GM21360 (cell line): ENCODE results near the gene MET.
A peak's percentile ranks its signal among the peaks of the same experiment; 100 is the strongest.

Experiments
- ATAC-seq: cut with Tn5 transposase; IDR thresholded peaks from one replicate; pipeline ENCODE4 v1.9.1; 2021; ENCODE audit warnings: mild to moderate bottlenecking, moderate library complexity; ENCODE audit not compliant: unreplicated experiment

The MET gene

DNA sequence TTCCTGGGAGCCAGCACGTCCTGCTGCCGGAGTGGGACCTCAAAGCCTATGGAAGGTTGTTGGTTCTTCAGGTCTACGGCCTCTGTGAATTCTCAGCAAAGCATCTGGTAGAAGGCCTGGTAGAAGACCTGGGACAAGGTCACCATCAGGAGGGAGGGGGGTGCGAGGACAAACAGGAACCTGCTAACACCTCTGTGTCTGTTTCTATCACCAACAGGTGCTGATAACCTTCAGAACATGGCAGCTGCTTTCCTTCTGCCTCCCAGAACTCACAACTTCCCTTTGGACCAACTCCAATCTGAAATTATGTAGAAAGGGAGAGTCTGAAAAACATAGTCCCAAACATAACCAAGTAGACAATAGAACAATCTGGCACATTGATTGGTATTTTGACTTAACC lies 8.3 kb upstream of the MET start:
- ATAC-seq, result no peak

DNA sequence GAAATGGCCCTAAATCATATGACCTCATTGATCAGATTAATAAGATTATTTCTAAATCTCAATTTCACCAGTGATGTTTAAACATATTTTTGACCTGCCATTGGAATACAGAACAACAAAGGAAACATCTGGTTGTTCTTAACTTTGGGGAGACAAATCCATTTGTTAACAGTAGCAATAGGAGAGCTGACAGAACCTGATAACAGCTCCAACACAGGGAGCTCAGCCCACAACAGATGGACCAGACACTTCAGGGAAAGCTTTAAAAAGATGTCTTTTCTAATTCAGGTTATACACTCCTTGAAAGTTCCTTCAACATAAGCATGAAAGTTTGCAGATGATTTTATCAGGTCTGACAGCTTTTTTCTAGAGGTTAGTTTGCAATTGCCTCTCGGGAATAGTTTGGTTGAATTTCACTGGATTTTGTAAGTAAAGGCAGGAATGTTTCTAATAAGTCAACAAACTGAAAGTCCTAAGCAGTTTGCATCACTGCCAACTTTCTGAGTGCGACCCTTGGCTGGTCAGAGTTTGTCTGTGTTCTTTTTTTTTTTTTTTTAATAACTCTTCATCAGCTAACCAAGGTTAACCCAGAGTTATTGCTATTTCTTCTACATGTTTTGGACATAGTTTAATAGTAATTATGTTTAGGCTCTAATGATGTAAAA lies 6.5 kb upstream of the MET start:
- ATAC-seq, result no peak

DNA sequence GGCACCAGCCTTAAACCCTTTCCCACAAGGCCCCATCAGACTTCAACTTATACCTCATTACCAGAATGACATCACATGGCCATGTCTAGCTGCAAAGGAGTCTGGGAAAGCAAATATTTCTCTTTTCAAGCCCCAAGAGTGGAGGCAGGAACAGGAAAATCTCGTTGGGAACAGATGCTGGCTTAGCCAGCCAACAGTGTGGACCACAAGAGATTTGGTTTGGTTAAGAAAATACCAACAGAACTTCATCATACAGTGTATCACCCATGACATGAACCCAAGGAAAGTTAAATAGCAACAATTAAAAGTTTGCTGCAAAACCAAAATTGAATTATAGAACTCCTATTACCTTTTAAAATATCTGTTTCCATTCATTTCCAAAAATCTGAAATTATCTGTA lies 2.2 kb upstream of the MET start:
- no peak for ATAC-seq

DNA sequence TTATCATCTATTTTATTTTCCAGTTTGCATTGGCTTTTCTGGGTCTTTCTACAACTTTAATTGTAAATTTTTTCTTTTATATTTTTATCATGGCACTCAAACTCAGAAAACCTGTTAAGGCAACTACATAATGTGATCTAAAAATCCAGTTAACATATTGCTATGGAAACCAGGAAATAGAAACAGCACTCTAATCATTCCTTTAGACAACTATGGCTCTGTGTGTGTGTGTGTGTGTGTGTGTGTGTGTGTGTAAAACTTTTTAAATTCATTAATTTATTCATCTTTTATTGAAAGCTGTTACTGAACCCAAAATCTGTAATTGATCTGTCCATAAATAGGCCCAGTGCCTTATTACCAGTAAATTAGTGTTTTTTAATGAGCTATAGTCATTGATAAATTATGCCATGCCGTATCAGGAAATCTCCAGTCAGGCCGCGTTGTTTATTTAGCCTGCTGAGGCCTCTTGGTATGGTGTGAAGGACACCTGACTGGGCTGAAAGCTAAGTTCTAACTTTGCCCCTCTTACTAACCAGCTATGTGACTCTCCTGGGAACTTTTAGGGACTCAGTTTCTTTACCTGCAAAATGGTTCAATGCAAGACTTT lies 1.5 kb upstream of the MET start:
- no peak for ATAC-seq

DNA sequence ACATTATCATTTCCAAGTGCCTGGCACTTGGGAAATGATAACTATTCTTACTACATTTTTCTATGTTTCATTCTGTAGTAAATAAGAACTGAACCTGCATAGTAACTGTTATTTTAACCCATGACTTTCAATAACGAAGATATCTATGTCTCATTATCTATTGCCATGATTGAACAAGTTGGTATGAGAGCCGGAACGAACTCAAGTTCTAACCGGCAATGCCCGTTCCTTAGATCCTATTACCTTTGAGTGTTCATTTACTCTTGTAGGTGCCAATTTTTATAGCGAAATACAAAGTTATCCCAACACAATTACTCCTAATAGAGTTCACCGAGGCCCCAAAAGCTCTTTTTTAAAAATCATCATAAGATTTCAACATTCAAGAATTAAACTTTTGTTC lies 885 bp upstream of the MET start:
- ATAC-seq, result no peak

DNA sequence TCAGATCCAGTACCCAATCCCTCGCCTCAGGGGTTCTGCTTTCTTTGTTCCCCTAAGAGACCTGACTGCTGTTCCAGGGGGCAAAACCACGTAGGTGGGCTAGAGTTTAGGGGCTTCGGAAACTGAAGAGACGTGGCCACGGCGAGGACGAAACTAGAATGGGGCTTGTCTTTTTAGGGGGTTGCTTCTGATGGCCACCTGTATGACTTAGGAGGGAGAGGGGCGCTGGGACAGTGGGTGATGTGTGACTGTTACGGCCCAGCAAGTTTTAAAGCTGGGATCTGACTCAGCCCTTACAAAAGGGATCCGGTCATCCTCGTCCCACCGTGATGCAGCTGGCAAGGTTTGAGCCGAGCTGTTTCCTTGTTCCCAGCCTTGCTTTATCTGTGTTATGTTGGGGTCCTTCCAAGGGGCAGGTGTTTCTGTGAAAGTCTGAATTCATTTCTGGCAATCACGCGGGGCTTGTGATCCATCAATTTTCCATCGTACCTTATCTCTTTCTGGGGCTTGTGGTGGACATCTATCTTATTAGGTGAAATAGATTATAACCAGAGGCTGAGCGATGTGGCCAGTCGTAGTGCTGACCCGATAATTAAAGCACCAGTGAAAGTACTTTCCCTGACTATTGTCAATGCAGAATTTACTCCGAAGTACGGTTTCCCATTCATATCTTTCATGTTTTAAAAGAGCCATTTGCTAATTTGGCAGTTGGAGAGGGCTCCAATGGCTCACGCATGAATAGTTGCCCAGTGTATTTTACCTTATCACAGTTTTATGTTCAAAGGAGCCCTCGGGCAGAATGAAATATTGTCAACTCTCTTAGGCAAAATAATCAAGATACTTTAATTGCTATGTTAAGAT lies 830 bp downstream of the MET start:
- ATAC-seq, result no peak

DNA sequence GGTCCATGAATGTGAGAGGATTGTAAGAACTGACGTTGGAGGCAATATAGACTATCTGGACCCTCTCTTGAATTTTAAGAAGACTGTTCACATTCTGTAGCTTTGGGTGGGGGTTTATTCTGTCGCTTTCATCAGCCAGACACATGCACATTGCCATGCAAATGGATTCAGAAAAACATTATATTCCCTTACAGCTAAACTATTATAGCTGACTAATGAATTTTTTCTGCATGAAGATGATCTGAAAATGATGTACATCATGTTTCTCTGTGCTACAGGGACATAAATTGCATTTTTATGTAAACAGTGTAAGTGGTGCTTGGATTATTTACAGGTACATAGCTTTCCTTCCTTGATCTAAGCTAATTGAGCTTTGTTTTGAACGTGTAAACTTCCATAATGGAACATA lies 1.5 kb downstream of the MET start:
- no peak for ATAC-seq

DNA sequence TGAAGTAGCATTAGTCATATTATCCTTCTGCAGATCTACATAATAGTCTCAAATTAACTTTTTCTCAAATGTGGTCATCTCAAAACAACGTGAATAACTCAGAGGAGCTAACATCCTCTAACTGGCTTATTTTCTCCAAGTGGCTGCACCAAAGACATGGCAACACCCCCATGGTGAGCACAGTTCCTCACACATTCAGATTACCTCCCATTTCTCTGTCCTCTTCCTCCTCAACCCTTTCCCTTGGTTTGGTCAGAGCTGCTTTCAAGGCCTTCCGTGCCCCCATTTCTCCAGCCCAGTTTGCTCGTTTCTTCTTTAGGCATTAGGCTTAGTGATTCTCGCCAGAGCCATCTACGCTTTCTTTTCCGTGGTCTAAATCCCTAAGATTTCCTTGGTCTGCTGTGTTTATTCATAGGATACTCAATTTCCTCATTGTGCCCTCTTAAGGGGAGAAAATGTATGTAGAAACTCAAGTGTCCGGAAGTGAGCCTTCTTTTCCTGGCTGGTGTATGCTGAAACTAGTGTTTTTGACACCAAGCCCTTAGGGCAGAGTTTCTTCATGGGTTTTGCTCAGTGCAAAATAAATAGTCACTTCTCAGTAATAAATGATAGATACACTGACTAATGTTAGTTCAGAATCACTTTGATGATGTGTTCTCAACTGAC lies 2.6 kb downstream of the MET start:
- no peak for ATAC-seq

DNA sequence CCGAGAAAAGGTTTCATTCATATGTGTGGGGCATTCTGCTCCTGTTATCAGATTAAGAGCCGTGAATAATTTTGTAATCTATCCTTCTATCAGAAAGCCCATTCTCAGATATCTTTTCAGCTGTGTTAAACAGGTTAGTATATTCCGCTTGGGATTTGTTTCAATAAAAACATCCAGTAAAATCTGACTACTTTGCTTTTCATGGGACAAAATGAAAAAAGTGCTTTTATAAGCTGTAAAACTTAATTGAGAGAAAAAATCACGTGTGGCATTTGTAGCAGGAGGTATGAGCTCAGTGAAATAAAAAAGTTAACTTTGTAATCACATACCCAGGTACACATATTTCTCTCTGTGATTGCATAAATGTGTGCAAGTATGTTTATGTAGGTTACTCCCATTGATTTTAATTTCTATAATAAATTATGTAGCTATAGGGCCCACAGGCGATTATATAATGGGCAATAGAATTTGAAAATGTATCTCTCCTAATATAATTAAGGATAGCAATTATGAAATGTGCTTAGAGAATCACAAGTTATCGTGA lies 3.9 kb downstream of the MET start:
- no peak for ATAC-seq

DNA sequence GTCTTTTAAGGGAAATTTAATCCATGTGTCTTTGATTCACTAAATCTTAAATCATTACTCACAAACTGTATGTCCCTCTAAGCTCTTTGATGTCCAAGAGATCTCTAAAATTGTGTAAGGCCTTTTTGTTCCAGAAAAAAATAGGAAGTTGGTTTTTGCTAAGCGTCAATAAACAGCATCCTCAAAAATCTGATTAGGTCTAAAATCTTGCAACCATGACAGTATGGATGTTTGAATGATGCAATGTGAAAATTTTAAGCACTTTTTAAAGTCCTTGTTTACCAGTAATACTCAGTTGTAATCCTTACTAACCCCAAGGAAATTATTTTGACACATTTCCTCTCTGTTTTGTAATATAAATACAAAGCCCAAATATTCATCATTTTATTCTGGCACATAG lies 6.8 kb downstream of the MET start:
- no peak for ATAC-seq

DNA sequence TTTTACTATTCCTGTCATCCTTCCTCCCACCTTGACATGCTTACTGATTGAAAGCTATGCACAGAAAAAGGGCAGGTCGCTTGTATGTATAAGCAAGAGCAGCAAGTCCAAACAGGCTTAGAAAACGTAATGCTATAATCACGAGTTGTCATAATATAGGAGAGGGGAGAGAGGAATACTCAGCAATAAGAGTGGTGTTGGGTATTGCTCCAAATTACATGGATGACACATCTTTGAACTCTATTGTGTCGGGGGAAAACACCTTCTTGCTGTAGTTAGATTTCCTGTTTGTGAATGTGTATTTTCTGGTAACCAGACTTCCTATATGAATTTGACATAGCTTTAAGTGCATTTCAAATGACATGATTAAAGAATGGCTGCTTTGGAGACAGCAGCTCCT lies 7.5 kb downstream of the MET start:
- peak; percentile 66 for ATAC-seq

DNA sequence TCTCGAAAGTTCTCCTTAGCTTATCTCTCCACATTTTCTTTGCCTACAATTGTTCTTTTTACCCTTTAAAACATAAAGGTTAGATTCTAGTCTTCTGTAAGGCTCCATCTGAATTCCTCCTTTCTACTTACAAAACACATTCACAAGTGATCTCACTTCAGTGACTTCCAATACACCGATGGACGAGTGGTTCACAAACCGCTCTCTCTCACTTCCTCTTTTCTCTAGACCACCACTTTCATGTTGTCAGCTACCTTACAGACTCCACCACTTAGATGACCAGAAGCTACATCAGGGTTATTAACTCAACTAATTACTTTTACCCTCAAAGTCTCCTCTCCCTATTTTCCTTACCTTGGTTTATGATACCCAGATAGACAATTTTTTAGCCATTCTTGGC lies 11.8 kb downstream of the MET start:
- ATAC-seq, result peak; percentile 99

DNA sequence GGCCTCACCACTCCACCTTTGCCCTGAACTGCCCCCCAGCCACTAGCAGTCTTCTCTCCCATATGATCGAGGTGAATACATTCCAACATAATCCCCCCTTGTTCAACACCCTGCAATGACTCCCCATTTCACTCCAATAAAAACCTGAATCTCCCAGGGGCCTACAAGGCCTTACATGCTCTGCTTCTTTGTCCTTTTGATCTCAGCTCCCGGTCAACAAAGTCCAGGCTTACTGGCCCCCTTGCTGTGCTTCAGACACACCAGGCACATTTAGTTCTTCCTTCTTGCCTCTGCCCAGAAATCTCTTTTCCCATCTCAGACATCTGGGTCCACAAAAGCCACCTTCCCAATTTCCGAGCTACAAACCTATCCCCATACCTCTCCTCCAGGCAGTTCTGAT lies 14.0 kb downstream of the MET start:
- ATAC-seq, result no peak

DNA sequence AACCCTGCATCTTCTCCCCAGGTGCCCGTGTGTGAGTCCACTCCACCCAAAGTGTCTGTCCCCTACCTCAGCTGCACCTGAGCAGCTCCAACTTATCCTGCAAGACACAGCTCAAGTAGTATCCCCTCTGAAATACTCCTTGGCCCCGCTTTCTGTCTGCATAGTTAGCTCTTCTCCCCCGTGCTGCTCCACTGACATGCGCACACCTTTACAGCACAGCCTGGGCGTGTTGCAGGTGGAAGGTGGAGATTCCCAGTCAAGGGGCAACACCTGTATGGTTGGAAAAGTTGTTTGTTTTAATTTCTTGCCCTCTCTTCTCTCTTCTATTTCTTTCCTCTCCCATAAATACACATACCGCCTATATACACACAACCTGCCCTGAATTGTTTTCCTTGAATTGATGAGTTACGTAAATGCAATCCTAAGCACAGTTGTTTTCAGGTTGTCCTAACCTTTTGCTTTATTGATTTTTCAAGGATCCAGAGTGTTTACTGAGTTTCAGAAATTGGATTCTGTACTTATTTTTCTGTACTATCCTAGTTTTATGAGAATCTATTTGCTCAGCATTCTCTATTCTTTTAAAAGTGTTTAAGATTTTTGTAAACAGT lies 14.9 kb downstream of the MET start:
- ATAC-seq, result no peak

DNA sequence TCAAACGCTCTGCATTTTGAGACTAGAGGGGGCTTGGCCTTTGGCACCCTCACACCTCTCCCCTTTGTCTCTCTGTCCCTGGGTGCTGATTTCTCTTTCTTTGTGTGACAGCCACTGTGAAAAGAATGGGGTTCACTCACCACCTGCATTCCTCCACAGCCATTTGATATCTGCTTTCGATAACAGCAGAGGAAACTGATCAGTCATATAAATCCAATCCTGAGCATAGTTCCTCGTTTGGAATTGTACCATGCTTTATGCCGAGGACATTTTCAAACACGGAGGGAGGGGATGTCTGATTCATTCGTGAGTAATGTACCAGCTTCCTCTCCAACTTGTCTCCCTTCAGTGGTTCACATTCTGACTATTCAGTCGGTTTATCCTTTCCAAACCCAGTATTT lies 15.8 kb downstream of the MET start:
- ATAC-seq, result no peak

DNA sequence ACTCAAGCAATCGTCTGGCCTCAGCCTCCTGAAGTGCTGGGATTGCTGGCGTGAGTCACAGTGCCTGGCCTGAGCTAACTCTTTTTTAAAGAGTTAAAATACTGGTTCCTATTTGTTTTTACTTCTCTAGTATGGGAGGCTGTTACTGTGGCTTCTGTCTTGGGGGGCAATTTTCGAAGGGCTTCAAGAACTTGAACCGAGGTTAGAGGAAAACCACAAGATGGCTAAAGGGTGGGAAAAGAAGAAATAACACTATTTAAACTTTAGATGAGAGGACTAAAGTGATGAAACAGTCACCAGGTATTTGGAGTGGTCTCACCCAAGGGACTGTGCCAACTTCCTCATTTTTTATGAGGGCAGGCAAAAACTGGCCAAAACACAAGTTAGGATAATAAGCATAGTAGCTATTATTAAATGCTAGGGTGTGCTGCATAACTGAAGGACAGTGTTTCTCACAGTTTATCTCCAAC lies 17.8 kb downstream of the MET start:
- ATAC-seq, result no peak

DNA sequence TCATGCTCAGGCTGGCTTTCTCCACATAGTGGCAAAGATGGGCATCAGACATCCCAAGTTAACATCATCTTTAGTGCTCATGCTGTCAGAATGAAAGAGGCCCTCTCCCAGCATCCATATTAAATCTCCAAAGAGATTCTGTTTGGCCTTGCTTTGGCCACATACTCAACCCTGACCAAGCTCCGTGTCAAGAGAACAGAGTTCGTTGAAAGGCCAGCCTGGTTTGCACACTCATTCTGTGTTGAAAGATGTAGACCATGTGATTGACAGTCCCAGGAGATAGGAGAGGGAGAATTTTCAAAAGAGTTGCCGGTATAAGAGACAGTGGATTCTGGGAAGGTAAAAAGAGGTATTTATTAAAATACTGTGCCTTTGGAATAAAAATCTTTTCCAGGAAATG lies 19.7 kb downstream of the MET start:
- no peak for ATAC-seq

DNA sequence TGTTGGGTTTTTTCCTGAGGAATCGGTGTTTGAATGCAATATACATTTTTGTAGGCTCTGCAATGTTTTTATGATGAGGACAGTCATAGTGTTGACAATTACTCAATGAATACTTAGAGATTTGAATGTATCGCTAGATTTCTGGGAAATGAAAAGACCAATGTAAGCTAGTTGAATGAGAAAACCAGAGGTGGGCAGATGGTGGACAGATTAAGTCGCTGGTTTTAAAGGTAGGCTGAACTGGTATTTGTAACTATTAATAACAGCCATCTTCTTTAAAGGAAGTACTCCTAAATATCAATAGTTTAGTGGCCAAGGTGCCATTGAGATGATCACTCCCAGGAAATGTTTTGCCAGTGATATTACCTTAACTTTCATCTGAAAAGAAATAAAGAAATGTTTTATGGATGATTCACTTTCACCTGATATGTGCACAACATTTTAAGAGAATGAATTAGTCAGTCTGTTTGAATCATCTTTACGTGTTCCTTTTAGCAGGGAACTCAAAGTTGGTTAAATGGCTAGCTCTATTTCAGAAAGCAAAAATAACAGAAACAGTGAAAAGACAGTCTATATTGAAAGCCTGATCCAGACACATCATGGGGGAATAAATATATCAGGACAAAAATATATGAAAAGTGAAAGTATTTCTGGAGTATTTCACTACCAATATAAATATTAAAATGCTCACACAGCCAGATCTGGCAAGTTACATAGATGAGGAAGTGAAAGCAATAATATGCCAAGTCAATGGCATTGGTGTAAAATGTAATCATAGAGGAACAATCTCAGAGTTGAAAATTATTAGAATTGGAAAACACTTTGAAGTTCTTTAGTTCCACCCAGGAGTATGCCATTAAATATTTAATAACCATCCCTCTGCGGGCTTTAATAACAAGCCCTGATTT lies 20.7 kb downstream of the MET start:
- ATAC-seq, result no peak

DNA sequence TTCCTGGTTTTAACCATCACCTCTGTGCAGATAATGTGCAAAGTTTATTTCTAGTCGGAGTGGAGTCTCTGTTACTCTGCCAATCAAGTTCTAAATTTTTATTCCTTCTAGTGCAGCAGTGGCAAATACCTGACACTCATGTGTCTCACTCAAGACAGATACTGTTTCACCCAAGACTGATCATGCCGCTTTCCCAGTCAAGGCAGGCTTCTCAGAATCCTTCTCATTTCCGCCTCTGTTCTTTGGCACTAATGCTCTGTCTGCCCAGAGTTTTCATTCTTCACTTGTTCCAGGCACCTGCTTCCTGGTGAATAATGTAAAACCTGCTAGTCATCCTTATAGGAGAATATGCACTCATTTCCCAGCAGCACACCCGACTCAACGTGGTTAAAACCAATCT lies 24.7 kb downstream of the MET start:
- ATAC-seq, result no peak

DNA sequence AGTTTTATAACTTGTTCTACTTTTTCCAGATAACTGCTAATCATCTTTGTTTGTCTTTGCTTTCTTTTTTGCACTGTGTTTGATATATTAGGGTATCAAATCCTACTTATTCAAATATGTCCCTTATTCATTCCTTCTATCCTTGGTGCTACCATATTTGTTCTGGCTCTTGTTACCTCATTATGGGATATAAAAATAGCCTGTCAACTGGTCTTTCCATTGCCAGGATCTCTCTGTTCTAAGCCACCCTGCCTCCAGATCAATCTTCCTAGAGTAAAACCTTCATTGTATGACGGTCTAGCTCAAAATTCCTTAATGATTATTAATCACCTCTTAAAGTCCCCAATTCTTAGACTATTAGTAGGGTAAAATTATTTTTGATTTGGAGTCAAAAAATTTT lies 25.2 kb downstream of the MET start:
- ATAC-seq, result no peak
